ENCODE results near the gene MTA2. TPM values are rescaled to one million over a fixed set of nuclear protein-coding genes. Genes with fewer than 3 reads are reported as not detected.

Gene MTA2
- total RNA-seq, 1 donor from 2014 or later, result 172 TPM

- TF ChIP-seq, protein P1, sequence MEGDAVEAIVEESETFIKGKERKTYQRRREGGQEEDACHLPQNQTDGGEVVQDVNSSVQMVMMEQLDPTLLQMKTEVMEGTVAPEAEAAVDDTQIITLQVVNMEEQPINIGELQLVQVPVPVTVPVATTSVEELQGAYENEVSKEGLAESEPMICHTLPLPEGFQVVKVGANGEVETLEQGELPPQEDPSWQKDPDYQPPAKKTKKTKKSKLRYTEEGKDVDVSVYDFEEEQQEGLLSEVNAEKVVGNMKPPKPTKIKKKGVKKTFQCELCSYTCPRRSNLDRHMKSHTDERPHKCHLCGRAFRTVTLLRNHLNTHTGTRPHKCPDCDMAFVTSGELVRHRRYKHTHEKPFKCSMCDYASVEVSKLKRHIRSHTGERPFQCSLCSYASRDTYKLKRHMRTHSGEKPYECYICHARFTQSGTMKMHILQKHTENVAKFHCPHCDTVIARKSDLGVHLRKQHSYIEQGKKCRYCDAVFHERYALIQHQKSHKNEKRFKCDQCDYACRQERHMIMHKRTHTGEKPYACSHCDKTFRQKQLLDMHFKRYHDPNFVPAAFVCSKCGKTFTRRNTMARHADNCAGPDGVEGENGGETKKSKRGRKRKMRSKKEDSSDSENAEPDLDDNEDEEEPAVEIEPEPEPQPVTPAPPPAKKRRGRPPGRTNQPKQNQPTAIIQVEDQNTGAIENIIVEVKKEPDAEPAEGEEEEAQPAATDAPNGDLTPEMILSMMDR (IDR thresholded peaks at IDR 0.05; ENCODE audit: partially characterized antibody, unreplicated experiment), result no peak
- H3K27ac Mint-ChIP-seq (ENCODE audit: unreplicated experiment), result peak overlapping the region; percentile 85
- peak overlapping the region; percentile 86 for H3K4me3 Mint-ChIP-seq (ENCODE audit: unreplicated experiment)
- H3K4me1 Mint-ChIP-seq (ENCODE audit: low read depth, unreplicated experiment), result peaks cover 18% of the 10 kb centered on the region
- H3K9me3 Mint-ChIP-seq (ENCODE audit: unreplicated experiment), result peaks cover 25% of the 10 kb centered on the region
- DNase-seq, result no peak
- H3K27me3 Mint-ChIP-seq (ENCODE audit: unreplicated experiment), result peaks cover 25% of the 10 kb centered on the region
- peaks cover 8% of the 10 kb centered on the region for H3K36me3 Mint-ChIP-seq (ENCODE audit: unreplicated experiment)
These were observed 2.2 kb upstream of the MTA2 start for GRCh38 chr11:62603776-62604299.

DNA sequence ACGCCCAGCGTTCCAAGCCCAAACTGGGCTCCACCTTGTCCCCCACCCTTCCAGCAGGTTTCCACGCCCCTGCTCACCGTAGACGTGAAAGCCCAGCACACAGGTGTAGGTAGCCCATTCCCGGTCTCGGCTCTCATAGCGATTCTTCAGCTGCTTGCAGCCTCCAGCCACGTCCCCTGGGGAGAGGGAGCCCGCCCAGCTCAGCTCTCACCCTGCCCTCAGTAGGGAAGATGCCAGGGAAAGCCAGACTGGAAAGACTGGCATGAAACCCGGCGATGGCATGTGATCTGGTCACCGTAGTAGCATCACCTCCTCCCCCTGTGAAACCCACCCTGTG is 1.4 kb upstream of the MTA2 start:
- H3K27me3 Mint-ChIP-seq (ENCODE audit: unreplicated experiment), result peaks cover 27% of the 10 kb centered on the region
- peaks cover 8% of the 10 kb centered on the region for H3K36me3 Mint-ChIP-seq (ENCODE audit: unreplicated experiment)
- H3K4me3 Mint-ChIP-seq (ENCODE audit: unreplicated experiment), result peak overlapping the region; percentile 86
- DNase-seq, result no peak
- peaks cover 23% of the 10 kb centered on the region for H3K4me1 Mint-ChIP-seq (ENCODE audit: low read depth, unreplicated experiment)
- peaks cover 29% of the 10 kb centered on the region for H3K9me3 Mint-ChIP-seq (ENCODE audit: unreplicated experiment)
- TF ChIP-seq, protein P1 (IDR thresholded peaks at IDR 0.05; ENCODE audit: partially characterized antibody, unreplicated experiment), result no peak
- H3K27ac Mint-ChIP-seq (ENCODE audit: unreplicated experiment), result peak overlapping the region; percentile 85

DNA sequence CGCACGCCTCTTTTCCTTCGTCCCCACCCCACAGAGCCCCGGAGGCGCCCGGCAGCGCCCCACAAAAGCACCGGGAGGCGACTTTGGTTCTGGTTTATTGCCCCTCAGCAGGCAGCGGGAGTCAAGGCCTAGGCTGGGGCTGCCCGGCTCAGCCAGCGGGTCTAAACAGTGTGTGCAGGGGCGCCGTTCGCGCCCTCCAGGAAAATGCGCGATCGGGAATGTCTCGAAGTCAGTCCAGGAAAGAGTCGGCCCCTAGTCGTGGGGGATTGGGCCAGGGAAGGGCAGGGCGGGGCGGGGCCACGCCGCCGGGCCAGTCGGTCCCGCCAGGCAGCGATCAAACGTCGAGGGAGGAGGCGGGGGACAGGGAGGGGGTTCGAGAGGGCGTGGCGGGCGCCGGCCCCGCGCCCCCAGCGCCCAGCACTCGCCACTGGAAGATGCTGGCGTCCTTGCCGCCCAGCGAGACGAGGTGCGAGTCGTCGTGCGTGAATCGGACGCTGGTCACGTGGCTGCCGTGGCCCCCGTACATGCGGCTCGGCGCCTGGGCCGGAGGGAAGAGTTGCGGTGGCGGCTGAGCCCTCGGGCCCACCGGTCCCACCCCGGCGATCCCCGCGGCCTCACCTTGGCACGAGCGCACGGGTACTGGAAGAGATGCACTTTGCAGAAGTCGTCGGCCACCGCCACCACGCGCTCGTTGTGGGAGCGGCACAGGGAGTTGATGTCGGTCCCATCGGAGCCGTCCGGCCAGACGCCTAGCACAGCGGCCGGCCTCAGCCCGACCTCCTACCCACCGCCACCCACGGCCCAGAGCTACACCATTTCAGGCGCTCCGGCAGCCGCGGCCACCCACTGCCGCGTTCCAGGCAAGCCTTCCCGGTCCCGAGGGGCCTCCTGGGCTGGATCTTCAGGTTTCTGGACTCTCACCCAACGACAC is 741 bp upstream of the MTA2 start:
- TF ChIP-seq, protein P1 (IDR thresholded peaks at IDR 0.05; ENCODE audit: partially characterized antibody, unreplicated experiment), result peak; percentile 23
- Mint-ChIP-seq H3K9me3 (ENCODE audit: unreplicated experiment) (peaks cover 29% of the 10 kb centered on the region), H3K27ac (ENCODE audit: unreplicated experiment) (peak overlapping the region; percentile 86), H3K27me3 (ENCODE audit: unreplicated experiment) (peaks cover 27% of the 10 kb centered on the region), H3K36me3 (ENCODE audit: unreplicated experiment) (peaks cover 8% of the 10 kb centered on the region), H3K4me1 (ENCODE audit: low read depth, unreplicated experiment) (peaks cover 23% of the 10 kb centered on the region), H3K4me3 (ENCODE audit: unreplicated experiment) (peak overlapping the region; percentile 99)
- peak; percentile 66 for DNase-seq

GRCh38 chr11:62601122-62601371 is 618 bp downstream of the MTA2 start:
- Mint-ChIP-seq H3K36me3 (ENCODE audit: unreplicated experiment) (peaks cover 8% of the 10 kb centered on the region), H3K4me3 (ENCODE audit: unreplicated experiment) (peak overlapping the region; percentile 99), H3K27me3 (ENCODE audit: unreplicated experiment) (peaks cover 27% of the 10 kb centered on the region), H3K4me1 (ENCODE audit: low read depth, unreplicated experiment) (peaks cover 23% of the 10 kb centered on the region), H3K27ac (ENCODE audit: unreplicated experiment) (peak overlapping the region; percentile 93), H3K9me3 (ENCODE audit: unreplicated experiment) (peaks cover 28% of the 10 kb centered on the region)
- no peak for DNase-seq
- TF ChIP-seq, protein P1 (IDR thresholded peaks at IDR 0.05; ENCODE audit: partially characterized antibody, unreplicated experiment), result no peak

Measured in glutamatergic neuron (in vitro differentiated cells).